KMS-11 (cell line): ENCODE data around the gene FTMT.

ENCODE experiments used
- H2AFZ ChIP-seq: fragments of 200-600 bp; sonication (generic); 2 replicates; pipeline ENCODE4 v1.6.1; 2016; ENCODE audit warnings: antibody characterized with exemption, mixed run types, low read depth
- H3K27ac ChIP-seq: fragments of 200-600 bp; sonication (generic); 2 replicates; pipeline ENCODE4 v1.6.1; 2016; ENCODE audit warnings: mild to moderate bottlenecking, mixed run types
- H3K27me3 ChIP-seq: fragments of 200-600 bp; sonication (generic); 2 replicates; pipeline ENCODE4 v1.6.1; 2017; ENCODE audit warnings: mild to moderate bottlenecking, low read depth, mixed run types, moderate library complexity; ENCODE audit not compliant: insufficient read depth
- H3K36me3 ChIP-seq: fragments of 200-600 bp; sonication (generic); 2 replicates; pipeline ENCODE4 v1.6.1; 2017; ENCODE audit warnings: mild to moderate bottlenecking, mixed run types; ENCODE audit not compliant: insufficient read depth
- H3K4me1 ChIP-seq: fragments of 200-600 bp; sonication (generic); 2 replicates; pipeline ENCODE4 v1.6.1; 2016; ENCODE audit warnings: mild to moderate bottlenecking, low read depth, mixed run types; ENCODE audit not compliant: poor library complexity, severe bottlenecking
- H3K4me2 ChIP-seq: fragments of 200-600 bp; sonication (generic); 2 replicates; pipeline ENCODE4 v1.7.0; 2016; ENCODE audit warnings: mild to moderate bottlenecking, mixed run types
- H3K4me3 ChIP-seq: fragments of 200-600 bp; sonication (generic); IDR thresholded peaks from 2 replicates; pipeline ENCODE4 v1.6.1; 2017; ENCODE audit warnings: low read depth, low read length, mixed read lengths; ENCODE audit not compliant: insufficient read depth
- H3K79me2 ChIP-seq: fragments of 200-600 bp; sonication (generic); 2 replicates; pipeline ENCODE4 v1.6.1; 2016; ENCODE audit warnings: low read depth, mixed run types; ENCODE audit not compliant: insufficient read depth
- H3K9ac ChIP-seq: fragments of 200-600 bp; sonication (generic); 2 replicates; pipeline ENCODE4 v1.6.1; 2016; ENCODE audit warnings: mild to moderate bottlenecking, mixed run types
- H4K20me1 ChIP-seq: fragments of 200-600 bp; sonication (generic); 2 replicates; pipeline ENCODE4 v1.6.1; 2016; ENCODE audit warnings: mild to moderate bottlenecking, mixed run types; ENCODE audit not compliant: insufficient read depth
- TF ChIP-seq, protein P1 (sequence below): fragments of 200-600 bp; sonication (generic); conservative IDR thresholded peaks from 2 replicates; pipeline ENCODE4 v1.6.1; 2017; ENCODE audit warnings: low read depth, mild to moderate bottlenecking, antibody characterized with exemption, low read length, moderate library complexity, mixed read lengths

The FTMT gene

GRCh38 chr5:121833617-121834016 lies 18.1 kb upstream of the FTMT start:
- H3K4me1 ChIP-seq: no peaks in the 10 kb centered on the region
- no peak overlapping the region for H2AFZ ChIP-seq
- no peaks in the 10 kb centered on the region for H3K36me3 ChIP-seq

GRCh38 chr5:121834021-121834420 lies 17.7 kb upstream of the FTMT start:
- Histone ChIP-seq H3K27ac (no peak overlapping the region), H3K4me1 (no peaks in the 10 kb centered on the region), H3K27me3 (no peaks in the 10 kb centered on the region), H3K4me2 (no peak overlapping the region), H3K4me3 (no peak overlapping the region), H2AFZ (no peak overlapping the region), H3K36me3 (no peaks in the 10 kb centered on the region), H4K20me1 (no peaks in the 10 kb centered on the region), H3K79me2 (no peaks in the 10 kb centered on the region), H3K9ac (no peak overlapping the region)
- TF ChIP-seq, protein P1, sequence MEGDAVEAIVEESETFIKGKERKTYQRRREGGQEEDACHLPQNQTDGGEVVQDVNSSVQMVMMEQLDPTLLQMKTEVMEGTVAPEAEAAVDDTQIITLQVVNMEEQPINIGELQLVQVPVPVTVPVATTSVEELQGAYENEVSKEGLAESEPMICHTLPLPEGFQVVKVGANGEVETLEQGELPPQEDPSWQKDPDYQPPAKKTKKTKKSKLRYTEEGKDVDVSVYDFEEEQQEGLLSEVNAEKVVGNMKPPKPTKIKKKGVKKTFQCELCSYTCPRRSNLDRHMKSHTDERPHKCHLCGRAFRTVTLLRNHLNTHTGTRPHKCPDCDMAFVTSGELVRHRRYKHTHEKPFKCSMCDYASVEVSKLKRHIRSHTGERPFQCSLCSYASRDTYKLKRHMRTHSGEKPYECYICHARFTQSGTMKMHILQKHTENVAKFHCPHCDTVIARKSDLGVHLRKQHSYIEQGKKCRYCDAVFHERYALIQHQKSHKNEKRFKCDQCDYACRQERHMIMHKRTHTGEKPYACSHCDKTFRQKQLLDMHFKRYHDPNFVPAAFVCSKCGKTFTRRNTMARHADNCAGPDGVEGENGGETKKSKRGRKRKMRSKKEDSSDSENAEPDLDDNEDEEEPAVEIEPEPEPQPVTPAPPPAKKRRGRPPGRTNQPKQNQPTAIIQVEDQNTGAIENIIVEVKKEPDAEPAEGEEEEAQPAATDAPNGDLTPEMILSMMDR: no peak

More at GRCh38 chr5:121833617-121834016, 18.1 kb upstream of the FTMT start:
- Histone ChIP-seq H3K79me2 (no peaks in the 10 kb centered on the region), H3K4me2 (no peak overlapping the region), H3K9ac (no peak overlapping the region), H3K27ac (no peak overlapping the region), H4K20me1 (no peaks in the 10 kb centered on the region), H3K27me3 (no peaks in the 10 kb centered on the region), H3K4me3 (no peak overlapping the region)
- TF ChIP-seq, protein P1: no peak

- Histone ChIP-seq H4K20me1 (no peaks in the 10 kb centered on the region), H3K4me3 (no peak overlapping the region), H3K27me3 (no peaks in the 10 kb centered on the region), H3K36me3 (no peaks in the 10 kb centered on the region), H3K79me2 (no peaks in the 10 kb centered on the region), H3K4me2 (no peak overlapping the region), H3K4me1 (peaks cover 3% of the 10 kb centered on the region), H3K27ac (no peak overlapping the region), H2AFZ (no peak overlapping the region), H3K9ac (no peak overlapping the region)
- TF ChIP-seq, protein P1: no peak
These were observed 9.8 kb upstream of the FTMT start for GRCh38 chr5:121841892-121842291.

DNA sequence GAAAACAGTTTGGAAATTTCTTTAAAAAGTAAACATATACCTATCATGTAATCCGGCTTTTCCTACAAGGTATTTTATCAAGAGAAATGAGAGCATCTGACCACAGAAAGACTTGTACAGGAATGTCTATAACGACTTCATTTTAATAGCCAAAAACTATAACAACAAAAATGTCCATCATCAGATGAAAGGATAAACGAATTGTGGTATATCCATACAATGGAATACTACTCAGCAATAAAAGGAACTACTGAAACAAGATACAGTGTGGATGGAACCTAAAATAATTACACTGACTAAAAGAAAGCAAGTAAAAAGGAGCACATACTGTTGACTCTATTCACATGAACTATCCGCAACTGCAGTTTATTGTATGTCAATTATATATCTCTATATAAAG lies 1.4 kb upstream of the FTMT start:
- Histone ChIP-seq H2AFZ (no peak overlapping the region), H3K79me2 (no peaks in the 10 kb centered on the region), H3K4me3 (no peak overlapping the region), H3K4me2 (no peak overlapping the region), H3K27ac (no peak overlapping the region), H4K20me1 (no peaks in the 10 kb centered on the region), H3K36me3 (no peaks in the 10 kb centered on the region), H3K27me3 (no peaks in the 10 kb centered on the region), H3K4me1 (no peaks in the 10 kb centered on the region), H3K9ac (no peak overlapping the region)
- TF ChIP-seq, protein P1: no peak
